HG03045 (cell line): ENCODE data around the gene CHD1L.
"Not testable (repeated sequence)": the region's sequence is repeated elsewhere in the genome, so short reads cannot be mapped to it uniquely, and the experiment has no call there.

Experiments used
- ATAC-seq: cut with Tn5 transposase; IDR thresholded peaks from one replicate; pipeline ENCODE4 v1.9.1; 2021; ENCODE audit warnings: mild to moderate bottlenecking, moderate library complexity; ENCODE audit not compliant: unreplicated experiment

CHD1L gene

GRCh38 chr1:147242449-147243227, at the start of gene CHD1L:
Gene CHD1L (plus strand): TSS chr1:147242684. CDS start chr1:147242704, 20 bp downstream.
- ATAC-seq: peak; percentile 90

- not testable (repeated sequence) for ATAC-seq
These were observed 45.2 kb upstream of the CHD1L start for GRCh38 chr1:147197324-147197723.

- no peak for ATAC-seq
These were observed 41.2 kb upstream of the CHD1L start for GRCh38 chr1:147201276-147201675.

GRCh38 chr1:147201786-147202185, 40.7 kb upstream of the CHD1L start:
- ATAC-seq: no peak

- no peak for ATAC-seq
These were observed 39.9 kb upstream of the CHD1L start for GRCh38 chr1:147202576-147202975.

- ATAC-seq: no peak
These were observed 38.4 kb upstream of the CHD1L start for GRCh38 chr1:147204080-147204479.

- ATAC-seq: no peak
These were observed 35.3 kb upstream of the CHD1L start for GRCh38 chr1:147207192-147207591.

- no peak for ATAC-seq
These were observed 33.9 kb upstream of the CHD1L start for GRCh38 chr1:147208619-147209018.

GRCh38 chr1:147209825-147210821, 32.4 kb upstream of the CHD1L start:
- ATAC-seq: no peak

GRCh38 chr1:147210987-147211386, 31.5 kb upstream of the CHD1L start:
- no peak for ATAC-seq

GRCh38 chr1:147211577-147211976, 30.9 kb upstream of the CHD1L start:
- ATAC-seq: no peak

GRCh38 chr1:147213271-147213670, 29.2 kb upstream of the CHD1L start:
- no peak for ATAC-seq

- ATAC-seq: no peak
These were observed 28.2 kb upstream of the CHD1L start for GRCh38 chr1:147214325-147214724.

- no peak for ATAC-seq
These were observed 27.5 kb upstream of the CHD1L start for GRCh38 chr1:147214842-147215539.

- ATAC-seq: no peak
These were observed 27.0 kb upstream of the CHD1L start for GRCh38 chr1:147215540-147215916.

- no peak for ATAC-seq
These were observed 26.4 kb upstream of the CHD1L start for GRCh38 chr1:147216124-147216523.

GRCh38 chr1:147217141-147217540, 25.3 kb upstream of the CHD1L start:
- no peak for ATAC-seq

- no peak for ATAC-seq
These were observed 23.9 kb upstream of the CHD1L start for GRCh38 chr1:147218606-147219005.

- ATAC-seq: no peak
These were observed 18.5 kb upstream of the CHD1L start for GRCh38 chr1:147223740-147224615.

GRCh38 chr1:147225193-147225730, 17.2 kb upstream of the CHD1L start, which contains the start of gene FMO5:
Gene FMO5 (minus strand): TSS chr1:147225339. CDS start chr1:147225029, 310 bp downstream.
- ATAC-seq: peak; percentile 53
